Non-pigmented ciliary epithelial cell (primary cell): Measurements from ENCODE around the gene C16orf90.
A peak's percentile ranks its signal among the peaks of the same experiment; 100 is the strongest.
"Not testable (repeated sequence)": the region's sequence is repeated elsewhere in the genome, so short reads cannot be mapped to it uniquely, and the experiment has no call there.

Experiments used
- DNase-seq: peaks from one replicate; pipeline ENCODE4 v3.0.0-alpha.2; 2010; ENCODE audit warnings: low read depth

C16orf90 gene

GRCh38 chr16:3495176-3495575 lies at the start of gene C16orf90:
TSS of gene C16orf90 (minus strand) at chr16:3495489. CDS start at chr16:3495421, 68 bp downstream.
- DNase-seq = no peak

DNA sequence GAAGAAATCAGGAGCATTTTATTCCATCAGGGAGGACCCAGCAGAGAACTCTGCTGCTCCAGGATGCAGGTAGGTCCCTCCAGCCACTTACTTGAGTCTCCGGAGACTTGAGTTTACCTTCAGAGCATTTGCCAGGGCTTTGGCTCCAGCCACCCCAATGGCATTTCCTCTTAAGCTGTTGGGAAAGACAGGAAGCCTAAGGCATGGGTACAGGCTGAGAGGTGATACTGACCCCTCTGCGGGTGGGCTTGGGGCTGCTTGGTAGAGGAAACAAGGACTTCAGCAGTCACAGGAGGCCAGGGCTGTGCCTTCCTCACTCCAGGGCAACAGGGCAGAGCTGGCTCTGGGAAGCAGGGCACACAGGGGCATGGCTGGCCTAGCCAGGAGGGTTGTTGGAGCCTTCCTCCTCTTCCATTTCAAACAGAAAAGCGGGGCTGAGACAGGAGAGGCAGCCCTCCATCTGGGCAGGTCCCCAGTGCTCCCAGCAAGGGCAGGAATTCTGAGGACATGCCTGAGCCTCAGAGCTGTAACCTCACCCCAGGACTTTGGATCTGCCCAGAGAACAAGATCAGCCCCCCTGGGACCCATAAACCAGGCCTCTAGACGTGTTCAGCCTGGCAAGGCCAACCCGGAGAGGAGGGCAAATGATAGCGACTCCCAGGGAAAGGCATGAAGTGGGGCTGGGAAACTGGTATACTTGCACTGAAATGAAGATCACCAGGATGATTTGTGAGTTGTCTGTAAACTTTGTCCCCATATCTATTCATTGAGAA lies 47.5 kb upstream of the C16orf90 start:
- DNase-seq = no peak

- DNase-seq = no peak
Measured at GRCh38 chr16:3541527-3542155, 46.4 kb upstream of the C16orf90 start.

- no peak for DNase-seq
Measured at GRCh38 chr16:3538222-3538621, 42.9 kb upstream of the C16orf90 start.

GRCh38 chr16:3536851-3537250 lies 41.6 kb upstream of the C16orf90 start:
- DNase-seq = no peak

- DNase-seq = peak; percentile 68
Measured at GRCh38 chr16:3536271-3536731, 41.0 kb upstream of the C16orf90 start.

DNA sequence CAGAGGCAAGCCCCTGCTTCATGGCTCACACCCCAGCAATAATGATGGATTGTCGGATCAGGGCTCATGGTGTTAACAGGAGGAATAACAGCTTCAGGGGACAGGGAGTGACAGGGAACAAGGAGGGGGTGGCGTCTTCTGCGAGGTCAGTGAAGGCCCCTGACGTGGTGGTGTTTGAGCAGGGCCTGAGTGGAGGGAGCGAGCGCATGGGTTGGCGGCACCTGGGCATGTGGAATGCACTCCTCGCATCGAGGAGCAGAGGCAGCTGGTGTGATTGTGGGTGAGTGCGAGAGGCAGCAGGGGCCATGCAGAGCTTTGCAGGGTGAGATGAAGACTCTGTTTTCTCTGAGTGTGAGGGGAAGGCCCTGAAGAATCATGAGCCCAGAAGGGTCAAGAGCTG lies 38.8 kb upstream of the C16orf90 start:
- no peak for DNase-seq

GRCh38 chr16:3532741-3533140 lies 37.5 kb upstream of the C16orf90 start:
- no peak for DNase-seq

- DNase-seq = no peak
Measured at GRCh38 chr16:3530371-3530914, 35.2 kb upstream of the C16orf90 start.

GRCh38 chr16:3529175-3529574 lies 33.9 kb upstream of the C16orf90 start:
- DNase-seq = no peak

GRCh38 chr16:3528406-3528805 lies 33.1 kb upstream of the C16orf90 start:
- DNase-seq = no peak

- not testable (repeated sequence) for DNase-seq
Measured at GRCh38 chr16:3527216-3527829, 32.0 kb upstream of the C16orf90 start.

DNA sequence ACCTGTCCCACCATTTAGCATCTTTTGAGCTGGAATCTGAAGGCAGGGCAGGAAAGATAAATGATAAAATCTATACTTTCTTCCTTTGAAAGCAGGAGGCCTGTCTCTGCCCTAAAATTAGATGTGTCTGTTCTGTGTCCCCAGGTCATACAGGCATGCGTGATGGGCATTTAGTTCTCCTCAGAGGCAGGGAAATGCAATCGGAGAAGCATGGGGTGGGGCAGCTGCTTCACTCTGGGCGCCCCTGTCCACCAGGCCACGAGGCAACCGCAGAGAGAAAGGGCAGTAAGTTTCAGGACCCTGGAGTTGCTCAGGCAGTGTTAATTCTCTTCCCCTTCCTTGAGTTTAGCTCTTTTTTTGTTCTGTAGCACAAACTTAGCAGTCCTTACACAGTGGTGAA lies 30.7 kb upstream of the C16orf90 start:
- no peak for DNase-seq

DNA sequence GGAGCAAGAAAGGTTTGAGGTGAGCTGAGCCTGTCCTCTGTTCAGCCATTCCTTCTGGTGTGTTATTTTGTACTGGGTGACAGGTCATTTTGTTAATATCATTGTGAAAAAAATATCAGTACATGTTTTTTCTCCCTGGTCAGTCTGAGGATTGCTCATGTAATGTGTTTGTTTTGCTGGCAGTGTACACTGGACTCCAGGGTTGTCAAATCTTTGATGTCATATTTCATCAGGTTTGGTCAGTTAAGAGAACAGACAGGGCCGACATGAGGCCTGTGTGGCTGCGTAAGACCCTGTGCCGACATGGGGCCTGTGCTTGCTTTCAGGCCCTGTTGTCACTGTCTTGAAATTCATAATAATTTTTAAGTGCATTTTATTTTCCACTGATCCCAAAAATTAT lies 28.0 kb upstream of the C16orf90 start:
- no peak for DNase-seq

DNA sequence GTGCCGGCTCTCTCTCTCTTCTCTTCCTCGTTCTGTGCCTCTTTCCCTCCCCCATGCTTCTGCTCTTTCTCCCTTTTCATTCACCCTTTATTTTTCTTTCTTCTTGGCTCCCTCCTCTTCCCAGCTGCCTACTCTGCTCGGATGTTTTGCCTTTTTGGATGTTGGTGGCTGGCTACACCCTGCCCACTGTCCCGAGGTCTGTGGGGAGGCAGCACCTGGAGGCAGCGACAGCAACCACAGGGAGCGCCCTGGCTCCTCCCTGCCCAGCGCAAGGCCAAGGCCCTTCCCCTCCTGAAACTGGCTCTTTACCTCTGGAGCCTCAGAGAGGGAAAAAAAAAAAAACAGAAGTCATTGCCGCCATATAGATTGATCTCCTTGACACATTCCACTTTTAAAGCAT lies 25.6 kb upstream of the C16orf90 start:
- no peak for DNase-seq

DNA sequence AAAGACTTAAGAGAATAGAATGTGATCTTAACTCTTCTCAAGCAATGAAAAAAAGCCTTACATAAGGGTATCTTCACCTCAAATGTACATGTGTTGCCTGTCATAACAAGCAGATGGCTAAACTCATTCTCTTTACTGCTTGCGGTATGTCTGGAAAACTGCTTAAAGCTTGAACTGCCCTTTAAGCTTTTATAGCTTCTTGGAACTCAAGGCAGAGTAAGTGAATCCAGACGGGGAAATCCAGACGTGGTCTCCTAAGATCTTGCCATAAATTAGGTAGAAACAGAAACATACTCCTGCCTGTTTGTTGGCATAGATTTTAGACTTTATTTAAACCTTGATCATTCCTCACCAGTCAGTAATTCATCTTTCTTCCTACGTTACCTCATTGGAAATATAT lies 25.1 kb upstream of the C16orf90 start:
- DNase-seq = no peak

DNA sequence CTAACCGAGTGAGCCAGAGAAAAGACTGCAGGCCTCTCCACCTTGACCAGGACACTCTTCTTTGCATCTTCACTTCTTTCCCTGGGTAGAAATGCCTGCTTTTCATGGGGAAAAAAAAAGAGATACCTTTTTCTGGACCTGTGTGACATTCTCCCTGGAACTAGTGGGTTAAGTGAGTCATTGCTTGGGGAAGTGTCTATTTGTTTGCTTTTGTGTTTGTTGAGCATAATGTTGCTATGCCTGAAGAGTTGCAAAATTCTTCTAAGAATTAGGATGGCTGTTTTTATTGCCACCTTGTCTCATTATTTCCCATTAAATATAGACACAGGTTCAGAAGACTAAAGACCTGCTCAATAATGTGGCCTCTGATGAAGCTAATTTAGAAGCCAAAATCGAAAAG lies 24.3 kb upstream of the C16orf90 start:
- no peak for DNase-seq

DNA sequence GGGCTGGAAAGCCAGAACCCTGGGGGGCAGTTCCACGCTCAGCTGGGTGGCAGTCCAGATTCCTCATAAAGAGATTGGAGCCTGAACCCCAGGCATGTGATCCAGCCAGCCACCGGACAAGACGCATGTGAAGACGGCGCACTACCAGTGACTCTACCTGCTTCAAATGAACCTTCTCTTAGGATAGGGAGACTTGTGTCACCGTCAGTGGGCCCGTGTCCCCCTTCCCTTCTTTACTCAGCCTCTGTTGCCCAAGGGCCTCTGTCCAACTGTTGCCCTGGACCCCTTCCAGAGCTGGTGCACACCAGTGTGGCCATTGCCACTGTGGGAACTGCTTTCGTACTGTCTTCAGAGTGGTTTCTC lies 23.7 kb upstream of the C16orf90 start:
- no peak for DNase-seq

DNA sequence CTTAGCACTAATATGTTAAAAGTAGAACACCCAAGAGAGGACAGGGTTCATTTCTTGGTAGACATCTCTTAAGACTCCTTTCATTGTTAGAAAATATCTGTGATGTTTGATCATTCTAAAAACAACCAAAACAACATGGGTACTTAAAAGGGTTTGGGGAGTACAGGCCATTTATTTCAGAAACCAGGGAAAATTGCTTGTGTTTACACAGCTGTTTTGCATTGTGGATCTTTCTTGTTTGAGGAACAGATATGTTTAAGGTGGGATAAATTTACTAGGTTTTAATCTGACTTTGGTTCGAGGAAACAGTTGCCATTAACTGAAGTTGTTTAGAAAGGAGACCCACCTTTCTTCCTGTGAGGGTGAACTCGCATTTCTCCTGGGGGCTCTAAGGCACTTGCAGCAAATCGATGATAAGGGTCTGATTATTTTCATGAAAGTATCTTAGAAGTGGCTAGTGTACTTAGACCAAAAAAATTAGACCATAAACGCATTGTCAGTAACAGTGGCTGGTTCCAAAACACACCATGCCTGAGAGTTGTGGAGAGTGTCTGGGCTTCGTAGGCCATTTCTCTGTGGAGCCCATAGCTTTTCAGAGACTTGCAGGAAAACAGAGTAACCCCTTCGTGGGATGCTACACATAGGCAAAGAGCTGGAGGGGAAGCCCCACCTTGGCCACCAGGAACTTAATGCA lies 23.1 kb upstream of the C16orf90 start:
- DNase-seq = no peak

DNA sequence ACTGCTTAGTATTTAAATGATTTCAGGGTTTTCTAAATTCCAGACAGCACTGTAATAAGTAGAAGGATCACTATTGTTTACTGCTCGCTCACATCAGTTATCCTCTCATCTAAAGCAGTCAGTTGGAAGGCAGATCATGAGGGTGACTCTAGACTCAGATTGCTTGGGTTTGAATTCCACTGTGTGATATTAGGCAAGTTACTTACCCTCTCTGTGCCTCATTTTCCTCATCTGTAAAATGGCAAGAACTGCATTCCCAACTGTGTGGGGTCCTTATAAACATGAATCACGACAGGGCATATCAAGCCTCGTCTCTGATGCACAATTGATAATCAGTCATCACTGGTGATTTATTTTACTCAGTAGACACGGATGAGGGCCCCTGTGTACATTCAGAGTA lies 20.6 kb upstream of the C16orf90 start:
- DNase-seq = no peak

DNA sequence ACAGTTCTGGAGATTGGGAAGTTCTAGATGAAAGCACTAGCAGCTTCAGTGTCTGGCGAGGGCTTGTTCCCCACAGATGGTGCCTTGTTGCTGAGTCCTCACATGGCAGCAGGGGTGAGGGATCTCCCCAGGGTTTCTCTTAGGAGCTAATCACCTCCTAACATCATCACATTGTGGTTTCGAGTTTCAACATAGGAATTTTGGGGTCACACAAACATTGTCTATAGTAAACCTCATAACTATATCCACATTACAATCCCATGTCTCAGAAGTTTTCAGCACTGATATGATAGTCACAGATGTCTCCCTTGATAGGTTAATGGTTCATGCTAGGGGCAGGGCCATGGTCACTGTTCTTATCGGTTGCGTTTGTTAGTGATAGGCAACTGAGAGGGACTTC lies 19.3 kb upstream of the C16orf90 start:
- DNase-seq = peak; percentile 60

DNA sequence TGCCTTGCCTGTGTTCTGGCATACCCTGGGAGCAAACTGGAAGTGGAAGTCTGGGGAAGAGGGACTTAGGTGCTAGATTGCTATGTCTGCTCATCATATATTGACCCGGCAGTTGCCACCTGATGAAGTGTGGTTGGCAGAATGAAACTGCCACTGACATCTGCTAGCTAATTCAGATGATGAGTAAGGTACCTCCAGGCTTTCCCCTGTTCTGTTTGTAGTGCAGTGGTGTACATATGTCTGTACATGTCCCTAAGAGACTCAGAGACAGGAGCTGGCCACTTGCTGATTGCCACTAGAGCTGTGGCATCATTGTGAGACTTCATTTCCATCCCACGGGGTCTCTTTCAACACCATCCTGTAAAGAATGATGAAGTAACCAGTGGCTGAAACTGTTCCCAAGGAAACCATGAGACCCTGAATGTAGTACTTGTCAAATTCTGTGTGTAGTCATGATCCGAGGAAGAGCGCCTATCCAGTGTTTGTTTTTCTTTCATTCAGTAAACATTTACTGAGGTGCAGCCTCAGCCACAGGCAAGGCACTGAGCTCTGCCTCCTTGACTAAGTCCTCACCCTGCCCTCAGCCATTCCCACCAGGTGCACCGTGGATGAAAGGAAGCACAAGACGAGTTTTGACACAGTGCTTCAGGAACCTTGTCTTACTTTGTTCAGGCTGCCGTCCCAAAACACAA lies 18.7 kb upstream of the C16orf90 start:
- DNase-seq = no peak
